Smooth muscle cell (in vitro differentiated cells): Measurements from ENCODE around the gene CHAMP1. TPM values are rescaled to one million over a fixed set of nuclear protein-coding genes. Genes with fewer than 3 reads are reported as not detected.
A peak's percentile ranks its signal among the peaks of the same experiment; 100 is the strongest.

Experiments used
- DNase-seq: peaks from one replicate; lab custom pipeline; 2025; ENCODE audit not compliant: unreplicated experiment; lab: John Stamatoyannopoulos, UW
- H2AFZ ChIP-seq: fragments of 200-600 bp; sonication (generic); 2 replicates; pipeline ENCODE4 v1.6.0; 2016; ENCODE audit warnings: antibody characterized with exemption, low read depth, mild to moderate bottlenecking
- H3F3A ChIP-seq: fragments of 200-600 bp; sonication (generic); 2 replicates; pipeline ENCODE4 v1.6.0; 2017; ENCODE audit warnings: antibody characterized with exemption, low read depth
- H3K27ac ChIP-seq: fragments of 200-600 bp; sonication (generic); 2 replicates; pipeline ENCODE4 v1.5.1; 2016; ENCODE audit warnings: low read depth, mild to moderate bottlenecking
- H3K27me3 ChIP-seq: fragments of 200-600 bp; sonication (generic); 2 replicates; pipeline ENCODE4 v1.6.1; 2016; ENCODE audit warnings: low read depth, mild to moderate bottlenecking
- H3K36me3 ChIP-seq: fragments of 200-600 bp; sonication (generic); 2 replicates; pipeline ENCODE4 v1.5.1; 2016; ENCODE audit warnings: low read depth
- H3K4me1 ChIP-seq: fragments of 200-600 bp; sonication (generic); 2 replicates; pipeline ENCODE4 v1.5.1; 2016; ENCODE audit warnings: low read depth
- H3K4me2 ChIP-seq: fragments of 200-600 bp; sonication (generic); 2 replicates; pipeline ENCODE4 v1.6.0; 2016; ENCODE audit warnings: mild to moderate bottlenecking
- H3K4me3 ChIP-seq: fragments of 200-600 bp; sonication (generic); 2 replicates; pipeline ENCODE4 v1.5.1; 2016; ENCODE audit warnings: mild to moderate bottlenecking
- H3K79me2 ChIP-seq: fragments of 200-600 bp; sonication (generic); 2 replicates; pipeline ENCODE4 v1.6.0; 2016; ENCODE audit warnings: low read depth, mild to moderate bottlenecking
- H3K9ac ChIP-seq: fragments of 200-600 bp; sonication (generic); 2 replicates; pipeline ENCODE4 v1.6.0; 2016; ENCODE audit warnings: low read depth
- H3K9me3 ChIP-seq: fragments of 200-600 bp; sonication (generic); replicated peaks from 2 replicates; pipeline ENCODE4 v1.5.1; 2016; ENCODE audit warnings: low read depth
- H4K20me1 ChIP-seq: fragments of 200-600 bp; sonication (generic); 2 replicates; pipeline ENCODE4 v1.6.0; 2016; ENCODE audit warnings: low read depth
- CTCF ChIP-seq: fragments of 200-600 bp; sonication (generic); IDR thresholded peaks from 2 replicates; pipeline ENCODE4 v1.5.1; 2017; ENCODE audit warnings: borderline replicate concordance, mild to moderate bottlenecking, antibody characterized with exemption; ENCODE audit not compliant: insufficient read depth, poor library complexity, severe bottlenecking
- WGBS: methylation state at CpG from one replicate; pipeline ENCODE4 v1.1.7; 2016; ENCODE audit warnings: low lambda C conversion rate; 5-methylcytosine and 5-hydroxymethylcytosine counted together
- polyA plus RNA-seq: library from polyadenylated mRNA; unstranded; fragments of >200 nt; fragmentation: Nextera tagmentation; extraction: Ambion mirVana; gene quantifications from 2 replicates; pipeline ENCODE4 v1.2.1, GENCODE V29; 2016
- total RNA-seq: library from RNA; depleted of rRNA; stranded (reverse); fragments of >200 nt; gene quantifications from 2 replicates; pipeline ENCODE4 v1.2.3, GENCODE V29; 2014

Gene CHAMP1
- total and polyA plus RNA-seq, 2 experiments from 2014 or later = 12.1 to 20.6 TPM

GRCh38 chr13:114313061-114313860 lies 1.0 kb upstream of the CHAMP1 start:
- 94% methylated on average over 17 of the region's 17 CpGs for WGBS
- H3K4me1 ChIP-seq = peaks cover 9% of the 10 kb centered on the region

GRCh38 chr13:114315074-114315785 lies 927 bp downstream of the CHAMP1 start:
- no peak for DNase-seq
- no peaks in the 10 kb centered on the region for H3K9me3 ChIP-seq
- peak overlapping the region; percentile 82 for H3K9ac ChIP-seq
- H3K4me1 ChIP-seq = peaks cover 19% of the 10 kb centered on the region
- no peaks in the 10 kb centered on the region for H3K36me3 ChIP-seq
- H3K27ac ChIP-seq = peak overlapping the region; percentile 80
- no peaks in the 10 kb centered on the region for H3K27me3 ChIP-seq
- 63% methylated on average over 7 of the region's 7 CpGs for WGBS
- peaks cover 39% of the 10 kb centered on the region for H4K20me1 ChIP-seq
- peak overlapping the region; percentile 92 for H3K4me3 ChIP-seq
- peak overlapping the region; percentile 80 for H2AFZ ChIP-seq
- no peak for TF ChIP-seq CTCF
- peaks cover 45% of the 10 kb centered on the region for H3K79me2 ChIP-seq
- peaks cover 19% of the 10 kb centered on the region for H3F3A ChIP-seq
- H3K4me2 ChIP-seq = peak overlapping the region; percentile 100

More at GRCh38 chr13:114313061-114313860, 1.0 kb upstream of the CHAMP1 start:
- Histone ChIP-seq H3K79me2 (peaks cover 36% of the 10 kb centered on the region), H3F3A (peaks cover 12% of the 10 kb centered on the region), H3K27me3 (no peaks in the 10 kb centered on the region), H3K36me3 (no peaks in the 10 kb centered on the region), H3K4me2 (peak overlapping the region; percentile 100), H4K20me1 (peaks cover 20% of the 10 kb centered on the region), H2AFZ (peak overlapping the region; percentile 85), H3K9me3 (no peaks in the 10 kb centered on the region), H3K9ac (peak overlapping the region; percentile 82), H3K4me3 (peak overlapping the region; percentile 92), H3K27ac (peak overlapping the region; percentile 80)
- TF ChIP-seq CTCF = no peak
- no peak for DNase-seq

- TF ChIP-seq CTCF = no peak
- Histone ChIP-seq H3K9me3 (no peaks in the 10 kb centered on the region), H3K27ac (peak overlapping the region; percentile 85), H3K9ac (no peak overlapping the region), H2AFZ (no peak overlapping the region), H3K27me3 (no peaks in the 10 kb centered on the region), H3K79me2 (peaks cover 58% of the 10 kb centered on the region), H4K20me1 (peaks cover 41% of the 10 kb centered on the region), H3K4me1 (peaks cover 19% of the 10 kb centered on the region), H3K4me2 (peak overlapping the region; percentile 65), H3F3A (peaks cover 19% of the 10 kb centered on the region), H3K4me3 (no peak overlapping the region), H3K36me3 (peaks cover 15% of the 10 kb centered on the region)
- WGBS = 60% methylated on average over 1 of the region's 1 CpG
- no peak for DNase-seq
Measured at GRCh38 chr13:114318624-114319023, 4.3 kb downstream of the CHAMP1 start.
